ENCODE measurements around the gene ASPRV1.

GRCh38 chr2:69962986-69963730, 1.7 kb upstream of the ASPRV1 start:
- no peak for TF ChIP-seq AR (CRISPR knock-in tag; IDR thresholded peaks at IDR 0.05)
- TF ChIP-seq CTCF (IDR thresholded peaks at IDR 0.05), result no peak
- TF ChIP-seq NR2C2 (CRISPR knock-in tag; IDR thresholded peaks at IDR 0.05), result no peak
